GM19467 (cell line): ENCODE measurements around the gene CSN3.

Experiments
- ATAC-seq: cut with Tn5 transposase; IDR thresholded peaks from one replicate; pipeline ENCODE4 v1.9.1; 2021; ENCODE audit warnings: mild to moderate bottlenecking, moderate library complexity; ENCODE audit not compliant: unreplicated experiment

The CSN3 gene

DNA sequence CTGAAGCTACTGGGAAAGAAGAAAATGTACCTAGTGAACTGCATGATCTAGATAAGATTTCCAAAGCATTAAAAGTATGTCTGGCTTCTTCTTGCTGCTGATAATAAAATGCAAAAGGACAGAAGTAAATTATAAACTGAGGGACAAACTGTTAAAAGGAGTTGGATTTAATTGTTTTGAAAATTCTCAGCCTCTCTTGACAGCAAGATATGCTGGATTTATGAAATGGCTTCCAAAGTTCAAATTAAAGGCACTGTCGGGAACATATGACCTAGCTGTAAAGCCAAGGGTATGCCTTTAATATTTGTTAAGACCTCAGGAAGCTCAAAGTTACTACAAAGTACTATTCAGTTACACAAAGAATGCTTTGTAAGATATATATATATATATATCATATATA lies 46.3 kb downstream of the CSN3 start:
- no peak for ATAC-seq

DNA sequence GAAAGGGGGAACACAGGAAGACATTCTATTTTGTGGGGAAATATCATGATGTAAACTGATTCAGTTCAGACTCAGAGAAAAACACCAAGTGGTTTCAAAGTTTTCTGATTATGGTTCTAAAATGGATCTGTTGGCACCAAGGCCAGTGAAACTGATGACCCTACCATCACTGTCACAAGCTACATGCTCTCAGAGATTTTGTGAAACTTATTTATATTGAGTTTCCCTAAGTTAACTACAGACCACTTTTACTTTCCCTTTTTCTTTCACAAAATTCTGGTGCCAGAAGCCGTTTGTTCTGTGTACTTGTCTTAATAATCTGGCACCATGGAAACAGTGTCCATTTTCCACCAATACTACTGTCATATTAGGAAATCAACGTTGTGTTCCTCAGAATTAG lies 48.9 kb downstream of the CSN3 start:
- no peak for ATAC-seq

DNA sequence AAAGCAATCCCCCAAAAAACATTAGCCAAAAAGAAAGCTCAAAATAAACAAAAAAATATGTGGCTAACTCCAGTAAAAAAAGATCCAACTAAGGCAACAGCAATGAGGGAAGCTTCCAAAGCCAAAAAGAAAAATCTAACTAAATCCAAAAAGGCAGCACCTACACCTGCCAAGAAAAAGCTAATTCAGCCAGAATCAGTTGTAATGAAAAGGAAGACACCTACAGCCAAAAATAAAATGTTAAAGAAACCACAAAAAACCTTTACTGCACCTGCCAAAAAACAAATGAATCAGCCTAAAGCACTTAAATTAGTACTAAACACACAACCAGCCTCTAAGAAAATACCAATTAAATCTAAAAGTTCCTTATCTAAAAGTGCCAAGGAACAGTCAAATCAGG lies 55.2 kb downstream of the CSN3 start:
- ATAC-seq: no peak

DNA sequence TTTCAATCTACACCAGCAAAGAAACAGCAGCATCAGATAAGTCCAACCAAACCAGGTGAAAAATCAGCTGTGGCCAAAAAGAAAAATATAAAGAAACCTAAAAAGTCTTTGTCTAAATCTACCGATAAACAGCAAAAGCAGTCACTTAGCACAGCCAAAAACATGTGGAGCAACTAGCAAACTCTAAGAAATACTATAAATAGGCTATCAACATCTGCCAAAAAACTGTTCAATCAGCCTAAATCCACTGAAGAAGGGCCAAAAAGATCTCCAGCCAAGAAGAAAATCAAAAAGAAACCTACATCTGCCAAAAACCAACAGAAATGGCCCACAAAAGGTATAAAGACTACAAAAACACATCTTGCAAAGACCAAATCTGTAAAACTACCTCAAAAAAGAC lies 55.7 kb downstream of the CSN3 start:
- no peak for ATAC-seq

DNA sequence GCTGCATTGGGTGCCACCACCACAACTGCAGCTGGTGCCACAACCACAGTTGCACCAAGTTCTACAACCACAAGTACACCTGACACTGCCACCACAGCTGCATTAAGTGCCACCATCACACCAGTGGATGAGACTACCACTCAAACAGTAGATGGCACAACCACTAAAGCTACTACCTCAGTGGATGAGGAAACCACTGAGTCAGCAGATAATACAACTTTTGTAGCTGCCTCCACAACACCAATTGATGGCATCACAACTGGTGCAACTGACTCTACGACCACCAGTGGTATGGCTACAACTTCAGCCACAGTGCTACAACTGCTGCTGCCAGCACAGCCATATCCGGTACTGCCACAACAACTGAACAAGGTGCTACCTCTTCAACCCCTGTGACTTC lies 57.2 kb downstream of the CSN3 start:
- no peak for ATAC-seq

DNA sequence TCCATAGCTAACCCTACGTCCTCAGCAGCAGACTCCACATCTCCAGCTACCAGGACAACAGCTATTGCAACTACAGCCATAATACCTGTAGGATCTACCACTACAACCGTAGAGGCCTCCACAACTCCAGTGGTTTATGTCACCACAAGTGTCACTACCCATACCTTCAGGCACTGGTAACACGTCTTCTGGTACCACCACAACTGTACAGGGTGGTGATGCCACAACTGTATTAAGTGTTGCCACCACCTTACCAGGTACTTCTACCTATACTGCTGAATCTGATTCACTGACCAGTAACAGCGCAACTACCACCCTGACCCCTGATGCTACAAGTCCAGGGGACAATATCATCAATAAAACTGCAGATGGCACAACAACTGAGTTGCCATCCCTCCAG lies 57.8 kb downstream of the CSN3 start:
- ATAC-seq: no peak
